ENCODE results near the gene RNF217.
A peak's percentile ranks its signal among the peaks of the same experiment; 100 is the strongest.

RNF217 gene

GRCh38 chr6:124995131-124995530, 32.9 kb downstream of the RNF217 start:
- no peak for TF ChIP-seq CTCF (conservative IDR thresholded peaks at IDR 0.05; ENCODE audit: low read depth, low read length)
- no peak for DNase-seq (ENCODE audit: low read depth)
- no peak overlapping the region for H3K4me3 ChIP-seq (ENCODE audit: low read depth, low read length)

GRCh38 chr6:124995645-124996325, 33.5 kb downstream of the RNF217 start:
- H3K4me3 ChIP-seq (ENCODE audit: low read depth, low read length): no peak overlapping the region
- TF ChIP-seq CTCF (conservative IDR thresholded peaks at IDR 0.05; ENCODE audit: low read depth, low read length): no peak
- no peak for DNase-seq (ENCODE audit: low read depth)

GRCh38 chr6:124996411-124996810, 34.2 kb downstream of the RNF217 start:
- H3K4me3 ChIP-seq (ENCODE audit: low read depth, low read length): no peak overlapping the region
- DNase-seq (ENCODE audit: low read depth): no peak
- no peak for TF ChIP-seq CTCF (conservative IDR thresholded peaks at IDR 0.05; ENCODE audit: low read depth, low read length)

GRCh38 chr6:124997196-124997875, 35.1 kb downstream of the RNF217 start:
- no peak for TF ChIP-seq CTCF (conservative IDR thresholded peaks at IDR 0.05; ENCODE audit: low read depth, low read length)
- no peak overlapping the region for H3K4me3 ChIP-seq (ENCODE audit: low read depth, low read length)
- no peak for DNase-seq (ENCODE audit: low read depth)

GRCh38 chr6:124999105-124999764, 37.0 kb downstream of the RNF217 start:
- no peak for DNase-seq (ENCODE audit: low read depth)
- H3K4me3 ChIP-seq (ENCODE audit: low read depth, low read length): no peak overlapping the region
- TF ChIP-seq CTCF (conservative IDR thresholded peaks at IDR 0.05; ENCODE audit: low read depth, low read length): no peak

GRCh38 chr6:125001684-125002405, 39.6 kb downstream of the RNF217 start:
- TF ChIP-seq CTCF (conservative IDR thresholded peaks at IDR 0.05; ENCODE audit: low read depth, low read length): no peak
- H3K4me3 ChIP-seq (ENCODE audit: low read depth, low read length): peak overlapping the region; percentile 48
- DNase-seq (ENCODE audit: low read depth): peak; percentile 60
